GM13977 (cell line): ENCODE data around the gene RAB20.

Experiments used
- DNase-seq: peaks from one replicate; pipeline ENCODE4 v3.0.0; 2012; ENCODE audit warnings: low spot score
- in situ Hi-C: fragments of 300-500 bp; cut with MboI; formaldehyde crosslinking; loops from one replicate; pipeline ENCODE4 v1.12.0; 2022; ENCODE audit warnings: low sequenced_read_pairs, low pct_unique_long_range_greater_than_20kb, mixed read lengths, inconsistent platforms; ENCODE audit not compliant: unreplicated experiment
- TF ChIP-seq, protein P1 (sequence below): IDR thresholded peaks from 2 replicates; pipeline ENCODE4 v1.5.1; 2012; ENCODE audit warnings: mild to moderate bottlenecking, control low read depth; ENCODE audit not compliant: insufficient read depth; ENCODE audit errors: extremely low read depth, missing control alignments

Gene RAB20

DNA sequence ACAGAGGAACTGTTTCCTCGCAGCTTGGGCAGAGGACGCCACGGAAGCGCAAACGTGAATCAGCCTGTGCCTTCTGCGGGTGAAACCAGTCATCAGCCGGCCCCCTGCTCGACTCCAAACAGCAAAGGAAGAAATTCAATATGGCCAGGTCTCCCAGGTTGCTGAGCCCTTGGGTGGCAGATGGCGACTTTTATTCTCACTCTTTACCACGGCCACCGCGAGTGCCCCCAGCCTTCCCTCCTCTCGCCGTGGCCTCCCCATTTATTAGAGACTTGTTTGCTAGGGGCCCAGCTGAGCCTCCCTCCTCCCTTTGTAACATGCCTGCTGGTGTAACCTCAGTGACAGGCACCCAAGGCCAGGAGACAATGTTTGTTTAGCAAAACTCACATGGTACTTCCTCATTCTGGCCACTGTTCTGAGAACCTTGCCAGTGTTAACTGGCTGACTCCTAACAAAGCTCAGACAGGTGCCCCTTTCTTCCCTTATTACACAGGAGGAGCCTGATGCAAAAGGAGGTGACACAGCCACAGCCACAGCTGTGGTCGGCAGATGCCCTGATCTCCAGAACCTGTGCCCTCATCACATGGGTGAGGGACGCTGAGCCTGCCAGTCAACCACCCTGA is 5.8 kb downstream of the RAB20 start:
- TF ChIP-seq, protein P1, sequence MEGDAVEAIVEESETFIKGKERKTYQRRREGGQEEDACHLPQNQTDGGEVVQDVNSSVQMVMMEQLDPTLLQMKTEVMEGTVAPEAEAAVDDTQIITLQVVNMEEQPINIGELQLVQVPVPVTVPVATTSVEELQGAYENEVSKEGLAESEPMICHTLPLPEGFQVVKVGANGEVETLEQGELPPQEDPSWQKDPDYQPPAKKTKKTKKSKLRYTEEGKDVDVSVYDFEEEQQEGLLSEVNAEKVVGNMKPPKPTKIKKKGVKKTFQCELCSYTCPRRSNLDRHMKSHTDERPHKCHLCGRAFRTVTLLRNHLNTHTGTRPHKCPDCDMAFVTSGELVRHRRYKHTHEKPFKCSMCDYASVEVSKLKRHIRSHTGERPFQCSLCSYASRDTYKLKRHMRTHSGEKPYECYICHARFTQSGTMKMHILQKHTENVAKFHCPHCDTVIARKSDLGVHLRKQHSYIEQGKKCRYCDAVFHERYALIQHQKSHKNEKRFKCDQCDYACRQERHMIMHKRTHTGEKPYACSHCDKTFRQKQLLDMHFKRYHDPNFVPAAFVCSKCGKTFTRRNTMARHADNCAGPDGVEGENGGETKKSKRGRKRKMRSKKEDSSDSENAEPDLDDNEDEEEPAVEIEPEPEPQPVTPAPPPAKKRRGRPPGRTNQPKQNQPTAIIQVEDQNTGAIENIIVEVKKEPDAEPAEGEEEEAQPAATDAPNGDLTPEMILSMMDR: no peak
- DNase-seq: no peak
- in situ Hi-C loops: loop anchor here (25.0 kb wide), 1 partner anchor 93 kb away; no protein-coding TSS in a partner anchor

DNA sequence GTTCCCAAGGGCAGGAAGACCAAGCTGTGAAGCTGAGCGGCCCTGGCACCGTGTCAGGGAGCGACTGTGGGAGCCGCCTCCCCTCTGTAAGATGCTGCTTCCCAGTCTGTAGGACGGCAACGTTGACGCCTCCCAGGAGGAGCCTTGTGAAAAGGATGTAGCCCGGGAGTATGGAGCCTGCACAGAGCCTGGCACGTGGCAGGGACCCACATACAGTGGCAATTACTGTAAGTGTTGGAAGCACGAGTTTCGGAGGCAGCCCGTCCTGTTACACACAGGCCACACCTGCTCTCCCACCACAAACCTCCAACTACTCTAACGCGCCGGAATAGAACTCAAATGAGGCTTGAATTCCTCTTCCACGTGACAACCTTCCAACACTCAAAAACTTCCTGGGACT is 6.6 kb downstream of the RAB20 start:
- DNase-seq: no peak
- TF ChIP-seq, protein P1: no peak
- in situ Hi-C loops: loop anchor here (25.0 kb wide), 1 partner anchor 93 kb away; no protein-coding TSS in a partner anchor

GRCh38 chr13:110554227-110554836 is 7.2 kb downstream of the RAB20 start:
- DNase-seq: no peak
- TF ChIP-seq, protein P1: no peak
- in situ Hi-C loops: loop anchor here (25.0 kb wide), 1 partner anchor 92 kb away; no protein-coding TSS in a partner anchor

DNA sequence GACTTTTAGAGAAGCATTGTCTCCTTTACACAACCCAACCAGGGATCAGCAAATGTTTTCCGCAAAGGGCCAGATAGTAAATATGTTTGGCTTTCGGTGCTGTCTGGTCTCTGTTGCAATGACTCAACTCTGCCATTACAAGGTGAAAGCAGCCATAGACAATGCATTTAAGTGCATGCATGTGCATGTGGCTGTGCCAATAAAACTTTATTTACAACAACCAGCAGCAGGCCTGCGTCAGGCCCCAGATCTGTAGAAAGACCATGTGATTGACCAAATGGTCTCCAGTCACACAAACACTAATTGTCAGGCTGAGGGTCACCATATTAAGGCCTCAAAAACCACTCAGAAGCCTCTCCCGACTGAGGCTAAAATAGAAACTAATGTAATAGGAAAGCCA is 8.1 kb downstream of the RAB20 start:
- in situ Hi-C loops: loop anchor here (25.0 kb wide), 1 partner anchor 91 kb away; no protein-coding TSS in a partner anchor
- TF ChIP-seq, protein P1: no peak
- DNase-seq: no peak

GRCh38 chr13:110552767-110553166 is 8.8 kb downstream of the RAB20 start:
- DNase-seq: no peak
- TF ChIP-seq, protein P1: no peak
- in situ Hi-C loops: loop anchor here (25.0 kb wide), 1 partner anchor 90 kb away; no protein-coding TSS in a partner anchor

DNA sequence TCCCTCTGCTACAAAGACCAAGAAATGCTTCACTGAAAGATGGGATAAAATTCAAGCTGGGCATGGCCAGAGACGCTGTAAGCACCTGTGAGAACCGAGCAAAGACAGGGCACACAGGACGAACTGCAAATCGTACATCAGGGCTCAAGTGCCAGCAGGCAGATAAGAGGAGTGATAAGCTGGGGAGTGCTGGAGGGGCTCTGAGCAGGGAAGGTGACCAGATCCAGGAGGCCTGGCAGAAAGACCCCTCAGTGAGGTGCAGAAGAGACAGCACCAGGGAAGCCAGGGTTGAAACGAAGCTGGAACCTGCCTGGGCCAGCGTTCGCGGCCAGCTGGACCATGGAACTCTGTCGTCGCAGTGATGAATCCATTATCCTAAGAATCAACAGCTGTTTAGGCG is 10.2 kb downstream of the RAB20 start:
- DNase-seq: no peak
- TF ChIP-seq, protein P1: no peak
- in situ Hi-C loops: loop anchor here (25.0 kb wide), 1 partner anchor 89 kb away; no protein-coding TSS in a partner anchor
